Uterus (tissue), 4 donors: ENCODE measurements around the gene WDR20. TPM values are rescaled to one million over a fixed set of nuclear protein-coding genes. Genes with fewer than 3 reads are reported as not detected.

Experiments
- DNase-seq, 2 donors: peaks; one replicate each; pipeline ENCODE4 v3.0.0-alpha.2; 2019 to 2020
- H3K27ac ChIP-seq, 2 donors: fragments of 200-600 bp; sonication (generic); 1 replicate in 1 of 2; 2 replicates in 1 of 2; pipeline ENCODE4 v1.5.1; 2016 to 2018
- H3K27me3 ChIP-seq, 2 donors: fragments of 200-600 bp; sonication (generic); one replicate each; pipeline ENCODE4 v1.5.1; 2018 to 2019; ENCODE audit warnings: control low read depth in 1 of 2
- H3K36me3 ChIP-seq, 2 donors: fragments of 200-600 bp; sonication (generic); one replicate each; pipeline ENCODE4 v1.5.1; 2019; ENCODE audit warnings: control low read depth in 1 of 2
- H3K4me1 ChIP-seq, 2 donors: fragments of 200-600 bp; sonication (generic); one replicate each; pipeline ENCODE4 v1.5.1; 2018 to 2019; ENCODE audit warnings: control low read depth in 1 of 2
- H3K4me3 ChIP-seq, 2 donors: fragments of 200-600 bp; sonication (generic); 1 replicate in 1 of 2; 2 replicates in 1 of 2; pipeline ENCODE4 v1.5.1; 2018 to 2019; ENCODE audit warnings: mild to moderate bottlenecking in 1 of 2
- H3K9me3 ChIP-seq, 2 donors: fragments of 200-600 bp; sonication (generic); one replicate each; pipeline ENCODE4 v1.5.1; 2019; ENCODE audit warnings: control low read depth in 1 of 2
- CTCF ChIP-seq, 4 experiments: fragments of 200-600 bp in 2 of 4; fragments of 450-650 bp in 2 of 4; sonication (generic) in 2 of 4; IDR thresholded peaks; one replicate each; pipeline ENCODE4 v1.5.1; 2016 to 2019; ENCODE audit warnings: antibody characterized with exemption in 4 of 4, mild to moderate bottlenecking in 2 of 4, moderate library complexity in 1 of 4
- POLR2A ChIP-seq, 2 donors: fragments of 450-650 bp; IDR thresholded peaks; one replicate each; pipeline ENCODE4 v1.6.1; 2016; ENCODE audit warnings: antibody characterized with exemption in 2 of 2, mild to moderate bottlenecking in 1 of 2, moderate library complexity in 1 of 2
- intact Hi-C: fragments of 100-400 bp; cut with DNase I; formaldehyde crosslinking; loops from one replicate; pipeline ENCODE4 v1.15.1; 2023; ENCODE audit warnings: low total_unique reads
- total RNA-seq, 4 donors: library from RNA; depleted of rRNA in 3 of 4; stranded (reverse); fragments of >200 nt in 3 of 4; gene quantifications; one replicate each; pipeline versions ENCODE4 v1.1.0 to v1.2.4, GENCODE V29; 2014 to 2023
- donor health status: DM: yes; HTN: yes; CAD: no.

Gene WDR20
- total RNA-seq, 4 donors from 2014 or later: 45.9 to 81.8 (median 53.7) TPM

GRCh38 chr14:102222751-102223150 is 83.1 kb downstream of the WDR20 start:
- no peaks in the 10 kb centered on the region for H3K27me3 ChIP-seq
- no peaks in the 10 kb centered on the region for H3K9me3 ChIP-seq
- H3K4me3 ChIP-seq: no peak overlapping the region
- no peaks in the 10 kb centered on the region for H3K4me1 ChIP-seq
- DNase-seq: no peak
- TF ChIP-seq CTCF (IDR thresholded peaks at IDR 0.05) (no peak), POLR2A (IDR thresholded peaks at IDR 0.05) (no peak)
- intact Hi-C loops: no loop called here
- no peak overlapping the region for H3K27ac ChIP-seq
- H3K36me3 ChIP-seq: no peaks in the 10 kb centered on the region

- intact Hi-C loops: no loop called here
- Histone ChIP-seq H3K4me3 (no peak overlapping the region), H3K36me3 (no peaks in the 10 kb centered on the region), H3K4me1 (no peaks in the 10 kb centered on the region), H3K9me3 (no peaks in the 10 kb centered on the region), H3K27ac (no peak overlapping the region), H3K27me3 (no peaks in the 10 kb centered on the region)
- DNase-seq: no peak
- no peak for TF ChIP-seq POLR2A (IDR thresholded peaks at IDR 0.05)
- no peak for TF ChIP-seq CTCF (IDR thresholded peaks at IDR 0.05)
These were observed 84.0 kb downstream of the WDR20 start for GRCh38 chr14:102223682-102224081.

GRCh38 chr14:102225386-102225785 is 85.7 kb downstream of the WDR20 start:
- Histone ChIP-seq H3K27me3 (no peaks in the 10 kb centered on the region), H3K27ac (no peak overlapping the region), H3K9me3 (no peaks in the 10 kb centered on the region), H3K4me1 (no peaks in the 10 kb centered on the region), H3K4me3 (no peak overlapping the region), H3K36me3 (no peaks in the 10 kb centered on the region)
- intact Hi-C loops: no loop called here
- no peak for TF ChIP-seq CTCF (IDR thresholded peaks at IDR 0.05)
- no peak for TF ChIP-seq POLR2A (IDR thresholded peaks at IDR 0.05)
- no peak for DNase-seq

- no peaks in the 10 kb centered on the region for H3K36me3 ChIP-seq
- intact Hi-C loops: no loop called here
- TF ChIP-seq CTCF (IDR thresholded peaks at IDR 0.05) (no peak), POLR2A (IDR thresholded peaks at IDR 0.05) (no peak)
- H3K4me3 ChIP-seq: no peak overlapping the region
- H3K9me3 ChIP-seq: no peaks in the 10 kb centered on the region
- no peak for DNase-seq
- H3K27ac ChIP-seq: no peak overlapping the region
- no peaks in the 10 kb centered on the region for H3K4me1 ChIP-seq
- no peaks in the 10 kb centered on the region for H3K27me3 ChIP-seq
These were observed 86.2 kb downstream of the WDR20 start for GRCh38 chr14:102225936-102226335.

GRCh38 chr14:102226356-102227125 is 86.8 kb downstream of the WDR20 start:
- Histone ChIP-seq H3K4me3 (no peak overlapping the region), H3K36me3 (no peaks in the 10 kb centered on the region), H3K9me3 (no peaks in the 10 kb centered on the region), H3K4me1 (no peaks in the 10 kb centered on the region), H3K27me3 (no peaks in the 10 kb centered on the region), H3K27ac (no peak overlapping the region)
- no peak for DNase-seq
- TF ChIP-seq POLR2A (IDR thresholded peaks at IDR 0.05) (no peak), CTCF (IDR thresholded peaks at IDR 0.05) (no peak)
- intact Hi-C loops: no loop called here
